CD4-positive, alpha-beta T cell treated with Interferon alpha-2 for 1 hour (primary cell): ENCODE measurements around the gene BRAT1.
"Not testable (repeated sequence)": the region's sequence is repeated elsewhere in the genome, so short reads cannot be mapped to it uniquely, and the experiment has no call there.

Experiments used
- DNase-seq, 2 donors: peaks; one replicate each; pipeline ENCODE4 v3.0.0-alpha.2; 2020 to 2022

BRAT1 gene

DNA sequence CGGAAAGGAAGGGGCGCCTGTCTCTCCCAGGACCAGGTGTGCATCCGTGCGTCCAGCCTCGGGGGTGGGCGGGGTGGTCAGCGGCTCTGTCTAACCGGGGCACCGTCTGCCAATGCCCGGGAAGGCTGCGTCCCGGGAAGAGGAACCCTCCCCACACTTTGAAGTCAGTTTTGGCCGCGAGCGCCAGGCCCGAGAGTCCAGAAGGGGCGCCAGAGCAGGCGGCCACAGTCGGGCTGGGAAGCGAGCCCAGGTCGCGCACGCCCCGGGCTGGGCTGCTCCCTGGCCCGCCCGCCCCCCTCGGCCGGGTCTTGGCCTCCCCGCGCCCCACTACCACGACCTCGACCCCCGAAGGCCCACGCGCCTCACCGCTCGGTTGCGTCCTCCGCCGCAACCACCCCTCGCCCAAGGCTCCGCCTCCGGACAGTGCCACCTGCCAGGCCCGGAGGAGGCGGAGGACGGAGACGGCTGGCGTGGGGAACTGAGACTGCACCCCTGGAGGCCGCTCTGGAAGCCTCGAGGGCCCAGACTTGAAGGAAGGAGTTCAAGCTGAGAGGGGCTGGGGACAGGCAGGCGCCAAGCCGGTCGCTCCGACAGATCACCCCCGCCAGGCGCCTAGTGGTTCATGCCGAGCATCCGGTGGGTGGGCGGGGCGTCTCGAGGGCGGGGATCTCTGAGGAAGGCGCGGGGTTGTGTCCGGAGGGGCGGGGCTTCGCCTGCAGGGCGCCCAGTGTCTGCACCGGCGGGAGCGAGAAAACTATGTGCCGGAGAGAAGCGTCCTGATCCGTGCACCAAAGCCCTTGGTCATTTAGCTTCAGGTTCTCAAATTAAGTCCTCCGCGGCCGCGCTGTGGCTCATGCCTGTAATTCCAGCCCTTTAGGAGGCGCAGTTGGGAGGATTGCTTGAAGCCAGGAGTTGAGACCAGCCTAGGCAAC is at the start of gene BRAT1:
BRAT1 (minus strand) TSS at position 404 of the 932 bp plus-strand sequence. CDS start 1,093 bp downstream, outside the sequence.
- DNase-seq = peak; percentile 92 to 95

- DNase-seq = no peak
These were observed 49.4 kb upstream of the BRAT1 start for GRCh38 chr7:2604608-2605174.

DNA sequence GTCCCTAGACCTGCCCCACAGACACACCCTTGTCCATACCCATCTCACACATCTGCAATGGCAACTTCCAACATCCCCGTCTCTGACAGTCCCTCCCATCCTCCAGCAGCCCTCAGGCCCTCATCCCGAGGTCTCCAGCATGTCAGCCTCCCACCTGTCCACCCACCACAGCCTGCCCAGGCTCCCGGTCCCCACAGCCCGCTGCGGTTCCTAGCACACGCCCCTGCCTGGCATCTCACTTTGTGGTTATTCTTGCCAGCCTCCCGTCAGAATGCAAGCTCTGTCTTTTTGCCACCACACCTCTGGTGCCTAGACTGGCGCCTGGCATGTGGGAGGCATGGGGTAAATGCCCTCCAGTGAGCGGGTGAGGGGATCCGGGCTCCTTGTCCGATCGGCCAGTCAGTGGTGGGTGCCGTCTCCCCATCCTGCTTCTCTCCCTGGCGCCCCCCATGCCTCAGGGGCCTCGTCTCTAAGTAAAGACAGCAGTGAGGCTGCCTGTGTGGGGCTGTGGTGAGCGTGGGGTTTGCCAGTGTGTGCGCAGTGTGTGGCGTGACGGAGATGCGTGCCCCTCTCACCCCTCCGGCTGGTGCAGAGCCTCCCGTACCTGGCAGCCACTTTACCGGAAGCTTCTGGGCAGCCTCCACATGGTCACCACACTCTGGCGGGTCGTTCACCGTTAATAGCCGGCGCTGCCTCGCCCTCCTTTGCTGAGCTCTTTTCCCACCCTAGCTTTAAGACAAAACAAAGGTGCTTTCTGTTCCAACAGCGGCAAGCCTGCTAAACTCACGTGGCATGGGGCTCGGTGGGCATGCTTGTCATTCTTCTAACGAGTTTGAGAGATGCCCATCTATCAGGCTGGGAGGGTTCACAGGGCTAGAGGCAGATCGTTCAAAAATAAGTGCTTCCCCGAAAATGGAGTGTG is 48.0 kb upstream of the BRAT1 start:
- no peak for DNase-seq

GRCh38 chr7:2602406-2603043 is 47.2 kb upstream of the BRAT1 start:
- peak in 1 of 2 donors; percentile 17 for DNase-seq

DNA sequence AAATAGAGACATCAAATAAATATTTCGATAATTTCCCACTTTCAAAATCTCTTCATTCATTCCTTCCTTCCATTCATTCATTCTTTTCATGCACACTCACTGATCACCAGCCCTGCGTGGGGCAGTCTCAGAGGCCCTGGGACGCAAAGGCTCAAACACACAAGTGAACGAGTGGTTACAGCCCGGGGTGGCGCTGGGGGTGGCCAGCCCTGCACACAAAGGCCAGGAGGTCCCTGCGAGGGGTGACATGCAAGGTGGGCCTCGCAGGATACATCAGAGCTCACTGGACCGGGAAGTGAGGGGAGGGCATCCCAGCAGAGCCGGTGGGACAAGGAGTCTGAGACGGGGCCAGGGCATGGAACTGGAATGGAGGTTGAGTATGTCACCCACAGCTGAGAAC is 46.6 kb upstream of the BRAT1 start:
- no peak for DNase-seq

GRCh38 chr7:2601065-2601464 is 45.7 kb upstream of the BRAT1 start:
- DNase-seq = no peak

GRCh38 chr7:2598154-2598823 is 43.0 kb upstream of the BRAT1 start:
- DNase-seq = no peak

GRCh38 chr7:2597273-2597640 is 41.9 kb upstream of the BRAT1 start:
- no peak for DNase-seq

GRCh38 chr7:2596464-2597272 is 41.3 kb upstream of the BRAT1 start:
- DNase-seq = no peak

GRCh38 chr7:2595258-2595860 is 40.0 kb upstream of the BRAT1 start:
- DNase-seq = no peak

DNA sequence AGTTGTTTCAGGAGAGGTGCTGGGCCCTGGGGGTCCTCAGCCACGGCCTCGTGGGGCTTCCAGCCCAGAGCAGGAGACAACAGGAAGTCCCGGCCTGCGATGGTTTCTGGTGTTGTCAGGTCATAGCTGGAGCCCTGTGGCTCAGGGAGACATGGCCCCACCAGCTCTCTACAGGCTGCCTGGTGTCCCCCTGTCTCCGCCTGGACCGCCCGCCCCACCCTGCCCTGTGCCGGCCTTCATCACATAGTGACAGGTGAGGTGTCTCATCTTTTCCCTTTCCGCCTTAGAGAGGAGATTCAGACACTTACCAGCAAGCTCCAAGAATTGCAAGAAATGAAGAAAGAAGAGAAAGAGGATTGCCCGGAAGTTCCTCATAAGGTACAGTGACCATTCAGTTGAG is 39.3 kb upstream of the BRAT1 start:
- no peak for DNase-seq

- DNase-seq = no peak
These were observed 37.9 kb upstream of the BRAT1 start for GRCh38 chr7:2593036-2593727.

GRCh38 chr7:2592375-2592865 is 37.1 kb upstream of the BRAT1 start:
- no peak for DNase-seq

DNA sequence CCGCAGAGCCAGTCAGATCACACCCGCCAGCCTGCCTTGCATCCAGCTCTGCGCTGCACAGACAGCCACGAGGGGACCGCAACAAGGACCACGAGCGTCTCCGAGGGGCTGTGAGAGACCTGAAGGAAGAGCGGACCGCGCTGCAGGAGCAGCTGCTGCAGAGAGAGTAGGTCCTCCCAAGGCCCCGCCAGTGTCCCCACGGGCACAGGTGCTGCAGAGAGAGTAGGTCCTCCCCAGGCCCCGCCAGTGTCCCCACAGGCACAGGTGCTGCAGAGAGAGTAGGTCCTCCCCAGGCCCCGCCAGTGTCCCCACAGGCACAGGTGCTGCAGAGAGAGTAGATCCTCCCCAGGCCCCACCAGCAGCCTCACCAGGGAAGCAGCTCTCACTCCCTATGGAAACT is 34.6 kb upstream of the BRAT1 start:
- not testable (repeated sequence) for DNase-seq

GRCh38 chr7:2589341-2589740 is 34.0 kb upstream of the BRAT1 start:
- no peak for DNase-seq

DNA sequence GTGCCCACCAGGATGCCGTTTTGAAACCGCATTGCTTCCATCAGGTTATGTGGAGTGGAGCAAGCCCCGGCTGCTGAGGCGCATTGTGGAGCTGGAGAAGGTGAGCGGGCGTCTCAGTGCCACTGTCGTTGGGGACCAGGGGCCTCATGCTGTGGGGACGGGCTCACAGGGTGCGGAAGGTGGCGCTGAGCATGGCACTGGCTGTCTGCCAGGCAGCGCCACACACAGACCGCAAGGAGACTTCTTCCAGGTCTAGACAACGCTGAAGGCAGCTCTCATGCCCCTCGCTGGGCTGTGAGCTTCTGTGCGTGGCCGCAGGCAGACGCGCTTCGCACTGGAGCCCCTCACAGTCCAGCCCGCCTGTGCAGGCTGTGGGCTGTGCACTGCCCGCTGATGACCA is 32.5 kb upstream of the BRAT1 start:
- DNase-seq = no peak

DNA sequence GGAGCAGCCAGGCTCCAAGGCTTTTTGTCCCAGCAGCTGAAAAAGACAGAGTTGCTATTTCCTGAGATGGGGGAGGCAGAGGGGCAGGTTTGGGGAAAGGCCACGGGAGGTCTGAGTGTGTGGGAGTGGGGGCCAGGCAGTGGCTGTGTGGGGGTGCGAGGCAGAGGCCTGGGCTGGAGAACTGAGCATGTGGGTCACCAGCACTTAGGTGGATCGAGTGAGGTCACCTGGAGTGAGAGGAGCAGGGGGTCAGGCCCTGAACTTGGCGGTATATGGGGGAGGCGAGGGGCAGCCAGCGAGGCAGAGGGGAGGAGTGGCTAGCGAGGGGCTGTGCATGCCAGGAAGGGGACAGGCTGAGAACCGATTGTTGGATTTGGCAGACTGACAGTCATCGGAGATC is 31.8 kb upstream of the BRAT1 start:
- no peak for DNase-seq

DNA sequence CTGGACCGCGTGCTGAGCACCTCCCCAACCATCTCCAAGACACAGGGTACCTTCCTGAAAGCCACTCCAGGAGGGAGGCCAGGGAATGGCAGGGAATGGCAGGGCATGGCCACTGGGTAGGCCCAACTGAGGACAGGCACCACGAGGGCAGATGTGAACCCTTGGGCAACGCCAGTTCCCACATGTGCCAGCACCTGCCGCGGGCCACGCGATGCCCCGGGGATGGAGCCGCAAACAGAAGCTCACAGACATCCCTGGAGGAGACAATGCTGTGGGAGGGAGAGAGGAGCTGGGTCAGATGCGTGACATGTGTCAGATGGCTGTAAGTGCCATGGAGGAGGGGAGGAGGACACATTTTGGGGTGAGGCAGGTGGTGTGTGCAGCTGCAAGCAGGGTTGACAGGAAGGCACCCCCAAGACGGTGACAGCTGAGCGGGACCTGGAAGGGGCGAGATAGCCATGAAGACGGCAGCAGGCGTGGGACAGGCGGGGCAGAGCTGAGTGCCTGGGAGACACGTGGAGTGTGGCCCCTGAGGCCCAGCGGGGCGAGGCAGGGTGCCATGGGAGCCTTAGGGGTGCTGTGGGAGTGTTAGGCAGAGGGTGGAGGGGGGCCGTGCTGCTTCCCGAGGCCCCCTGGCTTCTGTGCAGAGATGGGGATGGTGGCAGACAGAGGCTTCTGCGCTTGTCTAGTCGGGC is 31.1 kb upstream of the BRAT1 start:
- no peak for DNase-seq

DNA sequence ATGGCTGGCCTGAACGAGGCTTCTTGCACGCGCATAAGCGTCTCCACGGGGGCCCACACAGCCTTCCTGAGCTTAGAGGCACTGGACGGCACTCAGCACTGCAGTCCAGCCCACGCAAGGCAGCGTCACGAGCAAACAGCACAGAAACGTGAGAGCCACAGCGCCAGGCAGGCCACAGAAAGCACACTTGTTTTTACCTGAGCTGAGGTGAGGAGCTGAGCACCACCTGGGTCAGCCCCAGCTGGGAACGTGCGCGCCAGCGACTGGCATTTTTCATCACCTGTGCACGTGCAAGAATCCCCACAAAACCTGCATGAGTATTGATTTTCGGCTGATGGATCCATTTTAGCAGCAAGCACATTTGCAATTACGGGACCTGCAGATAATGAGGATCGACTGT is 30.1 kb upstream of the BRAT1 start:
- no peak for DNase-seq
